ENCODE measurements around the gene C2CD4D.

The C2CD4D gene

DNA sequence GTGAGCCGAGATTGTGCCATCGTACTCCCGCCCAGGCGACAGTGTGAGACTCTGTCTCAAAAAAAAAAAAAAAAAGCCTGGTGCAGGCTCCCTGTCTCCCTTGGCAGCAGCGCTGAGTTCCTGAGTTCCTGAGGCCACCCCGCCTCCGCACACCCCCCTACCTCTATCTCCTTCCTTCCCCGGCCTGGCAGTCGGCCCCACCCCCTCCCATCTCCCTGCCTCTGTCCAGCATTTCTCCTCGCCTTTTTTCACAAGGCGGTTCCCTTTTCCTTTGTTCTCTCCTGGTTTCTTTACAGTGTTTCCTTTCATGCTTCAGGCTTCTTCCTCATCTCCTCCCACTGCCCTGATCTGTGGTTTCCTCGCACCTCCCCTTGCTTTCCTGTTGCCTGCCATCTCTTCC is 10.7 kb downstream of the C2CD4D start:
- TF ChIP-seq, protein P1, sequence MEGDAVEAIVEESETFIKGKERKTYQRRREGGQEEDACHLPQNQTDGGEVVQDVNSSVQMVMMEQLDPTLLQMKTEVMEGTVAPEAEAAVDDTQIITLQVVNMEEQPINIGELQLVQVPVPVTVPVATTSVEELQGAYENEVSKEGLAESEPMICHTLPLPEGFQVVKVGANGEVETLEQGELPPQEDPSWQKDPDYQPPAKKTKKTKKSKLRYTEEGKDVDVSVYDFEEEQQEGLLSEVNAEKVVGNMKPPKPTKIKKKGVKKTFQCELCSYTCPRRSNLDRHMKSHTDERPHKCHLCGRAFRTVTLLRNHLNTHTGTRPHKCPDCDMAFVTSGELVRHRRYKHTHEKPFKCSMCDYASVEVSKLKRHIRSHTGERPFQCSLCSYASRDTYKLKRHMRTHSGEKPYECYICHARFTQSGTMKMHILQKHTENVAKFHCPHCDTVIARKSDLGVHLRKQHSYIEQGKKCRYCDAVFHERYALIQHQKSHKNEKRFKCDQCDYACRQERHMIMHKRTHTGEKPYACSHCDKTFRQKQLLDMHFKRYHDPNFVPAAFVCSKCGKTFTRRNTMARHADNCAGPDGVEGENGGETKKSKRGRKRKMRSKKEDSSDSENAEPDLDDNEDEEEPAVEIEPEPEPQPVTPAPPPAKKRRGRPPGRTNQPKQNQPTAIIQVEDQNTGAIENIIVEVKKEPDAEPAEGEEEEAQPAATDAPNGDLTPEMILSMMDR (IDR thresholded peaks at IDR 0.05; ENCODE audit: low read length, missing control alignments), result no peak
- H3K4me3 ChIP-seq (replicated peaks; ENCODE audit: low read depth, low read length), result no peak overlapping the region
- DNase-seq (ENCODE audit: low read depth), result peak; percentile 62

DNA sequence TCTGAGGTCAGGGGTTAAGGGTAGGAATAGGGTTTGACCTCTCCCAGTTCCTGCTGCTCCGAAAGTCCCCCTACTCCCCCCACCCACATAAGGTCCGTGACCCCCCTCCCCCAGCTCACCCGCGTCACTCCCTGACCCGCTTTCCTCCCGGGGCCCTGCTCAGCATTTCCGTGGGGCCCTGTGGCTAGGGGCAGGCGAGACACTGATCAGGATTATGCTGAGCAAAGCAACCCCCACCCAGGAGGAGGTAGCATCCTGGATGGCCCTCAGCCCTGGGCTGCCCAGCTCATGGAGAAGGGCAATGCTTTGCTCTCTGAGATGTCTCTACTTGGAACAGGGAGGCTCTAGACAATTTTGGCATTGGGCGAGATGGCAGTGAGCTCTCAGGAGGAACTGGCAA is 11.8 kb downstream of the C2CD4D start:
- no peak overlapping the region for H3K4me3 ChIP-seq (replicated peaks; ENCODE audit: low read depth, low read length)
- TF ChIP-seq, protein P1 (IDR thresholded peaks at IDR 0.05; ENCODE audit: low read length, missing control alignments), result no peak
- DNase-seq (ENCODE audit: low read depth), result no peak

DNA sequence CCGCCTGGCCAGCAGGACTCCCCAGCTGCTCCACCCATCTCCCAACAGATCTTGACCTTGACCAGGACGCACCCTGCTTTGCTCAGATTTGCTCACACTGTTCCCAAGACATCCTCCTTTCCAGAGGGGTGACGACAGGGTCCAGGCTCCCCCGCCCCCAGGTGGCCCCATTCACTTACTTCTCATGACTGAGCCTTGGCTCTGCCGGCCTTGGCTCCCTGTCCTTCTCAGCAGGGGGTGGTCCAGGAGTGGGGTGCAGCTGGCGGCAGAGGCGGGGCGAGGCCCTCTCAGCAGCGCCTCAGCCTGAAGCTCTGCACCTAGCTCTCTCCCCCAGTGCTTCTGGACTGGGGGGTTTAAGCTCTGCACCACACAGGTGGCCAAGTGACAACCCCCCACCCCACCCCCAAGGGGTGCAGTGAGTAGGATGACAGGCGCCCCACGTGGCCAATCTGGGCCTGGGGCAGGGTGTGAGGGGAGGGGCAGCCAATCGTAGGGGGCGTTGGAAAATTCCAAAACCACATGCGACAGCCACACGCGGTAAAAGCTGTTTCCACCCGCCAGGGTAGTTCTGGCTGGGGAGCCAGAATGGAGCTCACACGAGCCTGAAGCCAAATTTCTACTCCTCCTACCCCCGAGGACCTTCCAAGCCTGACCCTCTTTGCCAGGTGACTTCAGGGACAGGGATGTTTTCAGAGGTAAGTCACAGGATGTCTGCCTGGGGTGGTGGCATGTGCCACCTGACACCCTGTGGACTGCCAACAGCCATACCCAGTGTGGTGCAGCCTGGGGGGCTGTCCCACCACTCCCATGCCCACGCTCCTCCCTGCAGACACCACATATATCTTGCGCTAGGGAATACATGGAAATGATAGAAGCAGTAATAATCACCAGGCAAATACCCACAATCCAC is 13.6 kb downstream of the C2CD4D start:
- H3K4me3 ChIP-seq (replicated peaks; ENCODE audit: low read depth, low read length), result no peak overlapping the region
- DNase-seq (ENCODE audit: low read depth), result no peak
- TF ChIP-seq, protein P1 (IDR thresholded peaks at IDR 0.05; ENCODE audit: low read length, missing control alignments), result no peak

DNA sequence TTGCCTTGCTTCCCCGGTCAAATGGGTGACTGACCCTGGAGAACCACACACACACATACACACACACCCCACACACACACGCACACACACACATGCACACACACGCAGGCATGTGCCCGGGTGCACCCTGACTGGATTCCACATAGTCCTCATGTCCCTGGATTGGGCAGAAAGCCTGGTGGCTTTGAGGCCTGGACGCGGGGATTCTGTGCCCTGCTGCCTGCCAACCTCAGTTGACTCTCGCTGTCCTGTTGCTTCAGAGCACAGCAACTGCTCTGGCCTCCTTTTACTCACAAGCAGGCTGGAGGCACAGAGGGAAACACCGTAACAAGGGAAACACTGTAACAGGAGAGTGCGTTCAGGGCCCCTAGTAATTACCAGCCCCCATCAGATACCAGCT is 14.4 kb downstream of the C2CD4D start:
- TF ChIP-seq, protein P1 (IDR thresholded peaks at IDR 0.05; ENCODE audit: low read length, missing control alignments), result no peak
- DNase-seq (ENCODE audit: low read depth), result no peak
- no peak overlapping the region for H3K4me3 ChIP-seq (replicated peaks; ENCODE audit: low read depth, low read length)

DNA sequence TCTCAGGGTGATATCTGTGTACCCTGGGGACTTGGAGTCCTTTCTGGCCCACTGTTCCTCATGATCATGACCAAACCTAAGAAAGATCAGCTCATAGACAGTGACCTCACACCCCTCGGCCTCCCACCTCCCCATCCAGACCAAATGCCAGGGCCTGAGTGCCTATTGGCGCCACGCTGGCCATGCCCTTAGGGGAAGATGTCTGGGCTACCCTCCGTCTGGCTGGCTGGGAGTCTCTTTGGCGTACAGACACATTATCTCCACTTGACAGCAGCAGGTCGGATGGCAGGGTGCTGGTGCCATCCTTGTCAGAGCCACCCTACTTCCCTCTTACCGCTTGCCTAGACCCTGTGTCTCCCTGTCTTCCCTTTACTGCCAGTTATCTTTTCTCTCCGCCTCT is 16.4 kb downstream of the C2CD4D start:
- TF ChIP-seq, protein P1 (IDR thresholded peaks at IDR 0.05; ENCODE audit: low read length, missing control alignments), result no peak
- no peak overlapping the region for H3K4me3 ChIP-seq (replicated peaks; ENCODE audit: low read depth, low read length)
- no peak for DNase-seq (ENCODE audit: low read depth)

DNA sequence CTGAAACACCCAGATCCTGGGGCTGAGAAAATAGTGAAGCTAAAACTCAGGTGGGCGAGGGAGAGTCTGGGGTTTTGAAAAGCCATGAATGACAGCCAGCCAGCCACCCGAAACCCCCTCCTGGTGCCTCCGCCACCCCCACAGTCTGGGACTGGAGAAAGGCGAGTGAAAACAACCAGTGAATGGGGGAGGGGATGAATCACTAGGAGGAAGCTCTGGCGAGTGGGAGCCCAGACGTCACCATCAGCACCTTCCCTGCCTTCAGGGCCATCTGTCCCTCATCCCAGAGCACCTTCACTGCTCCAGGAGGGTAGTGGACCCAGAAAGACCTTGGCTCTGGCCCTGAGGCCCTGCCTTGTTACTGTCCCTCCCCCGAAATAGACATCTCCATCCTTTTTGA is 17.2 kb downstream of the C2CD4D start:
- TF ChIP-seq, protein P1 (IDR thresholded peaks at IDR 0.05; ENCODE audit: low read length, missing control alignments), result no peak
- no peak for DNase-seq (ENCODE audit: low read depth)
- no peak overlapping the region for H3K4me3 ChIP-seq (replicated peaks; ENCODE audit: low read depth, low read length)

DNA sequence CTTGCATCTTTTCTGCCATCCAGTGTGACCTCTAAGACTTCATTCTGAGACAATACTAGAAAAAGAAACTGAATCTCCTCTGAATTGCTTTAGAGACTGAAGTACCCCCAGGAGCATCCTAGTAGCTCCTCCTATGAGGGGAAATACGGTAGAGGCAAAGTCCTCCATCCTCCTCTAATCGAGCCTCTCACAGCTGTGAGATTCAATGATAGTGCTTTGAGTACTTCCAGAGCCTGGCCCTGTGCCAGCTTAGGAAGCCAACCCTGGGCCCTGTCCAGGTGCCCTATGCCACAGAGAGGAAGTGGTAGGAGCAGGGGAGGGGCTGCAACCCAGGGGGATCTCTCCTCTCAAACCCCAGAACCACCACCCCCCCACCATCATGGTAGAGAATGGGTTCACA is 18.7 kb downstream of the C2CD4D start:
- DNase-seq (ENCODE audit: low read depth), result no peak
- TF ChIP-seq, protein P1 (IDR thresholded peaks at IDR 0.05; ENCODE audit: low read length, missing control alignments), result no peak
- no peak overlapping the region for H3K4me3 ChIP-seq (replicated peaks; ENCODE audit: low read depth, low read length)
